Stimulated activated CD4-positive, alpha-beta T cell treated with anti-CD3 and anti-CD28 coated beads, Interleukin-1b, Interleukin-23, amount 100 ng/mL, for 1 hour (primary cell): Measurements from ENCODE around the gene RNF133.

Source experiments
- DNase-seq, 2 donors: peaks; one replicate each; pipeline ENCODE4 v3.0.0-alpha.2; 2020; ENCODE audit warnings: low read depth in 2 of 2

The RNF133 gene

DNA sequence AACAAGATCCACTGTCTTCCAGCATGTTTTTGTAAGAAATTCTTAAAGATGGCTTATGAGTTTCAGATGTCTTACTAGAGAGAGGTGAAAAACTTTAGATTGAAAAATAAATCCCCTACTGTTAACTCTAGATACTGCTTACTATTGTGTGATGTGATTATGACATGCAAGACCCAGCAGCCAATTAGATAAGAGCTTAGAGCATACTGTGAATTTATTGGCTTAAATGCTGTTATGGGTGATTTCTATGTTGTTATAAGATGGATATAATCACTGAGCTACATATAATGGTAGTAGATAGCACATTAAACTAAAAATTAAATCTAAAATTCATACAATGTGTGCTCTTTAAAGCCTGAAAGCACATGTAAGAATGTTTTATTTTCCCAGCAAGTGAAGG, at the start of gene RNF133:
RNF133 (minus strand) TSS at position 101 of the 400 bp plus-strand sequence. CDS start 199 bp downstream, outside the sequence.
- DNase-seq: no peak

DNA sequence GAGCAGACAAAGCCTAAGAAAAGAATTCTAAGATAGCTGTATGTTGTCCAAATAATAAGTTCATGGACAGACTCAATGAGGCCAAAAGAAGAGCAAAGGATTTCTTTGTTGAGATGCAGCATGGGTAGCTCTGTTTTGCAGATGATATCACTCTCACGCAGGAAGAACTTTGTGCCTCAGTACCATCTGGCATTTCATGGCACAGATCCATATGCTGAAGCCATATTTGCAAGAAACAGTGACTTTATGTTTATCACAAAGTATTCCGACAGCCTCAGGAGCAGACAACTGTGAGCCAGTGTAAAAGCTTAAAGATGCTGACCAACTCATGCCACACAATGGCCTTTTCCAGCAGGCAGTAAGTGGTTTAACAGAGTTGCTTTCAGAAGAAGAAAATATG, 49.3 kb upstream of the RNF133 start:
- no peak for DNase-seq

DNA sequence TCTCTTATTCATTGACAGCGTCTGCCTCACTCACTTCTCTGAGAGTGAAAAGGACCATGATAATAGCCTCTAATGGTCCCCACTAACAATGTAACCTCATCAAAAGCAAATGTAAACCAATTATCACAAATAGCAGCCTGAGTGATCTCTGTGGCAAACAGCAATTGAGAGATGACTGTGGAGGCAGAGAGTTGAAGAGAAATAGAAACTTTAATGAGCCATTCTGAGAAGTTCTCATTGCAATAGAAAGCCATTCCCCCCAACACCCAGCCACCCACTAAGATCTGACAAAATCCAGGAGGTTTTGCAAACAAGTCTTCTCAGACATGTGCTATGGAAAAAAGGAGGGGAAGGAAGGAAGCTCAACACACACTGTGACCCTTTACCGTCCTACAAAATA, 48.0 kb upstream of the RNF133 start:
- no peak for DNase-seq

DNA sequence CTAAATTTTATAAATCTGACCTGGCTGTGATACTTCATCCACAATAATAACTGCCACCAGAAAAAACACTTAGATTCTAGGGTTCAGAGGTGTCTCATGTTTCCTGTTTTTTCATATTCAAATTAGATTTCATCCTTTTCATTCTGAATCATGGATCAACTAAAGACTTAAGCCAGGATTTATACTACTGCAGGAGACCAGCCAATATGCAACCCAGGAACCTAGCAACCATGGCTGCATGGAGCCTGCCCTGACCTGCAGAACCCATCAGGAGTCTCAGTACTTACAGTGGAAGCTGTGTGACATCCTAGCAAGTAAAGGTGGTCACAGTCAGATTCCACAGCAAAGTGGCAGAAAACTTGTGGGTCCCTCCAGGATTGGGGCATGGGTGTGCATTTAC, 44.3 kb upstream of the RNF133 start:
- no peak for DNase-seq

- no peak for DNase-seq
These were observed 40.0 kb upstream of the RNF133 start for GRCh38 chr7:122738947-122739346.

GRCh38 chr7:122736183-122736582, 37.3 kb upstream of the RNF133 start:
- DNase-seq: no peak

- DNase-seq: no peak
These were observed 28.8 kb upstream of the RNF133 start for GRCh38 chr7:122727759-122728158.

DNA sequence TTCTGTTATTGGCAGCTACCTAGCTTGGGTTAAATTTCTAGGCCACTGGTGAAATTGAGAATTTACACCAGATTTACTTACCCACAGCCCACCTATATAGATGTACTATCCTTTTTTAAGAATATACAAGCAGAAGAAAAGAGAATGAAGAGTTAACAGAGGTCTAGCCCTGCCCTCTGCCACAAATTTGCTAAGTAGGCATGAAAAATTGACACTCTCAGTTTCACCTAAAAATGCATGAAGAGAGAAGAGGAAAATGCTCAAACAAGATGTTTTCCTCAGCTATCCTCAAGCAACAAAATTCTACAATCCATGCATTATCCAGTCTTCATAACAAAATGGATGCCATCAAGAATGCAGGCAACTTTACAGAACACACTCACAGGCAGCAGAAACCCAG, 28.4 kb upstream of the RNF133 start:
- no peak for DNase-seq

GRCh38 chr7:122726881-122727280, 28.0 kb upstream of the RNF133 start:
- DNase-seq: no peak

DNA sequence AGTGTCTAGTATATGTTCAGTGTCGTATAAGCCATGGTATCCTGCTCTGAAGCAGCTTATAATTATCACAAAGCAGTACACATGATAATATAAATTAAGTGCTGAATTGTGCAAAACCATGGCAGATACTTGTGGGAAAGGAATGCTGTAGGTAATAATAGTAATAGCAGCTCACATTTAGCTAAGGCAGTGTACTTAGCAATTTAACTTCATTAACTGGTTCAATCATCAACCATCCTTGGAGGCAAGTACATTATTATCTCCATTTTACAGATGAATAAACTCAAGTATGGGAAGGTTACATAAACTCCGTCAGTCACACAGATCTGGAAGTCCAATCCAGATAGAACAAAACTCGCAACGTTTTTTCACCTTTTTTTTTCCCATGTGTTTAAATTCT, 25.4 kb upstream of the RNF133 start:
- no peak for DNase-seq

GRCh38 chr7:122719010-122719578, 20.2 kb upstream of the RNF133 start:
- no peak for DNase-seq

DNA sequence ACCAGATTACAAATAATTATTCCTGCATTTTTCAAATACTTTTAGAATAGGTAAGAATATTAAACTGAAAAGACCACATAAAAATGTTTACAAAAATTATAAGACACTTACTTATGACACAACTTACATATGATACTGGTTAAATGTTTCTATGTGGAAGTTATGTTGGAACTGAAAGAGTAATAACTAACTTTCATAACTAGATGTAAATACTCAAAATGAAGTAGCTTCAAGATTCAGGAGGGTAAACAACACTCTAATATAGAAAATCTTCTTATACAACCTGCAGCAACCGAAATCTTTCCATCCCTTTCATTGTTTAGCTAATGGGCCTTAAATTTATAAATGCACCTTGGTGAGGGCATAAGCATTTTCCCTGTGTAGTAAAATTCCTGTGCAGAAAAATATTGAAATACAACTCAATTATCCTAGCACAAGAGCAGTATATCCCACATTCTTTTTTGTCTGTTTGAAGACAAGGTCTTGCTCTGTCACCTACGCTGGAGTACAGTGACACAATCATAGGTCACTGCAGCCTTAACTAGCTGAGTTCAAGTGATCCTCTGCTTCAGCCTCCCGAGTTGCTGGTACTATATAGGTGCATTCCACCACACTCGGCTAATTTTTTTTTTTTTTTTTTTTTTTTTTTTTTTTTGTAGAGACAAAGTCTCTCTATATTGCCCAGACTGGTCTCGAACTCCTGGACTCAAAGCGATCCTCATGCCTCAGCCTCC, 18.6 kb upstream of the RNF133 start:
- DNase-seq: no peak

- DNase-seq: no peak
These were observed 16.3 kb upstream of the RNF133 start for GRCh38 chr7:122715183-122715582.

- DNase-seq: no peak
These were observed 12.0 kb upstream of the RNF133 start for GRCh38 chr7:122710916-122711315.

- no peak for DNase-seq
These were observed 11.2 kb upstream of the RNF133 start for GRCh38 chr7:122709930-122710646.

GRCh38 chr7:122706836-122707235, 7.9 kb upstream of the RNF133 start:
- no peak for DNase-seq

GRCh38 chr7:122702872-122703510, 4.1 kb upstream of the RNF133 start, which contains the start of gene RNF148:
Gene RNF148, minus strand, starts transcription at chr7:122702922. Its CDS starts 172 bp downstream, at chr7:122702750.
- no peak for DNase-seq

GRCh38 chr7:122695816-122696215, 3.1 kb downstream of the RNF133 start:
- no peak for DNase-seq

GRCh38 chr7:122694697-122695096, 4.2 kb downstream of the RNF133 start:
- DNase-seq: no peak

DNA sequence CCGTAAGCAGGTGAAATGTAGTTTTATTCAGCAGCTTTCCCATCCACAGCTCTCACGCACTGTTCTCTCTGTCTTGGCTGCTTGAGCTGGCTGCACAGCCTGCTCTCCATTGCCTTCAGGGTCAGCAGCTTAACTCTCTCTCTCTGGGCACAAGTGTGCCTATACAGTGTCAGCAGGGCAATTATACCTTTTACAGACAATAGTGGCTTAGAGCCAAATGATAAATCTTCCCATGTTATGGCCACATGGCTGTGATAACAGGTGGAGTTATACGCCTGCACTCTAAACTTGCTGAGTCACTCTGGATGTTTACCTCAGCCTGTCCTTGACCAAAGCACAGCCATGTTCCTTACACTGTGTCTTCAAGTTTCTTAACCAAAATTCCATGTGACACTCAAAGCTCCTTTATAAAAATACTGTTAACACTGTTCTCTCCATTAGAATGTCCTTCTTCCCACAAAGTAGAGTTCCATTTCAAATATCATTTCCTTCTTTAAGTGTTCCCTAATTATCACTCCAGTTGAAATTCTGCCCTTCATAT, 6.1 kb downstream of the RNF133 start:
- no peak for DNase-seq

DNA sequence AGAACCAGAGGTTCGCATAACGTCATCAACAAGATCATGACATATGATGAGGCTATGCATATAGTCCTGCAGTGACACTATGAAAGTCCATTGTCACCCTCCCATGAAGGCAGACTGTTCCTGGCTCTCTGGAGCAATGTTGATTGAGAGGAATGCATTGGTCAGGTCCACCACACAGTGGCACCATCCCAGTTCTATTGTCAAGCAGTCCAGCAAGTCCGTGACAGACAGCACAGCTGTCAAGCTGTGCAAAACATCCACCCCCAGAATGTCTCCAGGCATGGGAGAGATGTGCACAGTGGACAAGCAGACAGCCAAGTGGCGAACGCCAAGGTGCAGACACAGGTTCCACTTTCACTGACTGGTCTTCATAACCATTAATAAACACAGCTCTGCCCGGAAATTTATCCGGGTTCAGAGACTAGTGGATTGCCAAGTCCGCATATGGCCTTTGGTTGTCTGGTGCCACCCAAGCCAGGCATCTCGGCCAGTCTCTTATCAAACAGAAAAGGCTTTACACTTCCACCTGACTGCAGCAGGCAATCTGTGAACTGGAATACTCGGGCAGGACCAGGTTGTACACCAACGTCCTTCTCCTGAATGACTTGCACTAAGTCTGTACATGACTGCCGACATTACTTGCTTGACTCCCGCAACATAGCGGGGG, 7.2 kb downstream of the RNF133 start:
- no peak for DNase-seq
